Activated CD4-positive, alpha-beta memory T cell treated with anti-CD3 and anti-CD28 coated beads, Interleukin-2, amount 10 ng/mL, durations not matched to agents 7 days and 5 days (primary cell): ENCODE data around the gene SBF2. TPM values are rescaled to one million over a fixed set of nuclear protein-coding genes. Genes with fewer than 3 reads are reported as not detected.
A peak's percentile ranks its signal among the peaks of the same experiment; 100 is the strongest.

Experiments
- CTCF ChIA-PET: fragments of 350-600 bp; sonication (Branson Sonifier 250); formaldehyde crosslinking; loops from one replicate; lab custom pipeline; 2021; ENCODE audit warnings: antibody characterized with exemption, inconsistent platforms; lab: Charles Lee
- POLR2A ChIA-PET: fragments of 350-600 bp; sonication (Branson Sonifier 250); formaldehyde crosslinking; loops from one replicate; lab custom pipeline; 2021; ENCODE audit warnings: antibody characterized with exemption; lab: Charles Lee
- DNase-seq: peaks from one replicate; pipeline ENCODE4 v3.0.0-alpha.2; 2020
- H3K27ac Mint-ChIP-seq: one replicate; pipeline ENCODE4 v1.8.0; 2021; ENCODE audit warnings: mild to moderate bottlenecking, mixed read lengths
- H3K27me3 Mint-ChIP-seq: one replicate; pipeline ENCODE4 v1.8.0; 2021; ENCODE audit warnings: mixed read lengths
- H3K36me3 Mint-ChIP-seq: one replicate; pipeline ENCODE4 v1.8.0; 2021; ENCODE audit warnings: low read depth, mixed read lengths
- H3K4me1 Mint-ChIP-seq: one replicate; pipeline ENCODE4 v1.8.0; 2021; ENCODE audit warnings: mixed read lengths
- H3K4me3 Mint-ChIP-seq: one replicate; pipeline ENCODE4 v1.8.0; 2021; ENCODE audit warnings: mild to moderate bottlenecking, mixed read lengths
- H3K9me3 Mint-ChIP-seq: one replicate; pipeline ENCODE4 v1.8.0; 2021; ENCODE audit warnings: mixed read lengths
- total RNA-seq, 2 experiments: library from RNA; stranded (reverse); gene quantifications; one replicate each; pipeline ENCODE4 v1.2.3, GENCODE V29; 2021

Gene SBF2
- total RNA-seq: 1 to 10 TPM; 6.4 to 9.0 TPM

- peak within 1 kb of the TSS; percentile 67 for H3K4me3 Mint-ChIP-seq
- POLR2A ChIA-PET: interaction anchor here (2.9 kb wide), 1 partner anchor 11 kb away, joined by 9 read pairs; the partner anchor contains the start of gene ADM
- DNase-seq: peak; percentile 78
- H3K9me3 Mint-ChIP-seq: no peaks in the 10 kb centered on the region
- no peak within 1 kb of the TSS for H3K27ac Mint-ChIP-seq
- CTCF ChIA-PET: interaction anchor here (0.8 kb wide), 1 partner anchor 14 kb away, joined by 3 read pairs; no protein-coding TSS in a partner anchor
- H3K36me3 Mint-ChIP-seq: no peaks in the 10 kb centered on the region
- peaks cover 57% of the 10 kb centered on the region for H3K27me3 Mint-ChIP-seq
- H3K4me1 Mint-ChIP-seq: peaks cover 34% of the 10 kb centered on the region
Measured at GRCh38 chr11:10293423-10294289, at the start of gene SBF2. Gene SBF2 (minus strand): TSS chr11:10294219. CDS start chr11:10294069, 150 bp downstream.

GRCh38 chr11:10338287-10338686, 44.3 kb upstream of the SBF2 start:
- H3K4me1 Mint-ChIP-seq: no peaks in the 10 kb centered on the region
- peaks cover 29% of the 10 kb centered on the region for H3K27me3 Mint-ChIP-seq
- ChIA-PET CTCF (no interaction called here), POLR2A (no interaction called here)
- H3K9me3 Mint-ChIP-seq: no peaks in the 10 kb centered on the region
- no peak overlapping the region for H3K4me3 Mint-ChIP-seq
- DNase-seq: no peak
- peaks cover 3% of the 10 kb centered on the region for H3K36me3 Mint-ChIP-seq
- H3K27ac Mint-ChIP-seq: no peak overlapping the region

GRCh38 chr11:10333490-10333889, 39.5 kb upstream of the SBF2 start:
- Mint-ChIP-seq H3K36me3 (no peaks in the 10 kb centered on the region), H3K27ac (no peak overlapping the region), H3K9me3 (no peaks in the 10 kb centered on the region), H3K27me3 (peaks cover 13% of the 10 kb centered on the region), H3K4me1 (no peaks in the 10 kb centered on the region), H3K4me3 (no peak overlapping the region)
- DNase-seq: no peak
- ChIA-PET POLR2A (no interaction called here), CTCF (no interaction called here)

- no peak for DNase-seq
- ChIA-PET CTCF (no interaction called here), POLR2A (no interaction called here)
- H3K27ac Mint-ChIP-seq: no peak overlapping the region
- peaks cover 9% of the 10 kb centered on the region for H3K27me3 Mint-ChIP-seq
- H3K9me3 Mint-ChIP-seq: no peaks in the 10 kb centered on the region
- H3K4me3 Mint-ChIP-seq: no peak overlapping the region
- H3K36me3 Mint-ChIP-seq: no peaks in the 10 kb centered on the region
- H3K4me1 Mint-ChIP-seq: no peaks in the 10 kb centered on the region
Measured at GRCh38 chr11:10331548-10332289, 37.7 kb upstream of the SBF2 start.

GRCh38 chr11:10329935-10330334, 35.9 kb upstream of the SBF2 start:
- POLR2A ChIA-PET: no interaction called here
- Mint-ChIP-seq H3K9me3 (no peaks in the 10 kb centered on the region), H3K36me3 (no peaks in the 10 kb centered on the region), H3K4me1 (no peaks in the 10 kb centered on the region), H3K27me3 (peaks cover 10% of the 10 kb centered on the region), H3K4me3 (no peak overlapping the region), H3K27ac (no peak overlapping the region)
- CTCF ChIA-PET: no interaction called here
- DNase-seq: no peak

- H3K9me3 Mint-ChIP-seq: no peaks in the 10 kb centered on the region
- no peak overlapping the region for H3K4me3 Mint-ChIP-seq
- H3K27me3 Mint-ChIP-seq: peaks cover 9% of the 10 kb centered on the region
- H3K27ac Mint-ChIP-seq: no peak overlapping the region
- DNase-seq: no peak
- CTCF ChIA-PET: interaction anchor here (1.7 kb wide), 1 partner anchor 21 kb away, joined by 4 read pairs; no protein-coding TSS in a partner anchor
- no peaks in the 10 kb centered on the region for H3K4me1 Mint-ChIP-seq
- H3K36me3 Mint-ChIP-seq: no peaks in the 10 kb centered on the region
- POLR2A ChIA-PET: no interaction called here
Measured at GRCh38 chr11:10329356-10329755, 35.3 kb upstream of the SBF2 start.

- no peak for DNase-seq
- peaks cover 12% of the 10 kb centered on the region for H3K27me3 Mint-ChIP-seq
- H3K4me3 Mint-ChIP-seq: no peak overlapping the region
- no peaks in the 10 kb centered on the region for H3K9me3 Mint-ChIP-seq
- no peaks in the 10 kb centered on the region for H3K36me3 Mint-ChIP-seq
- ChIA-PET CTCF (interaction anchor here (1.7 kb wide), 1 partner anchor 21 kb away, joined by 4 read pairs; no protein-coding TSS in a partner anchor), POLR2A (no interaction called here)
- no peaks in the 10 kb centered on the region for H3K4me1 Mint-ChIP-seq
- H3K27ac Mint-ChIP-seq: no peak overlapping the region
Measured at GRCh38 chr11:10328314-10329098, 34.5 kb upstream of the SBF2 start.

- Mint-ChIP-seq H3K27me3 (peaks cover 14% of the 10 kb centered on the region), H3K27ac (no peak overlapping the region), H3K36me3 (no peaks in the 10 kb centered on the region), H3K4me1 (peaks cover 7% of the 10 kb centered on the region), H3K9me3 (no peaks in the 10 kb centered on the region), H3K4me3 (no peak overlapping the region)
- ChIA-PET CTCF (no interaction called here), POLR2A (no interaction called here)
- DNase-seq: no peak
Measured at GRCh38 chr11:10327254-10327653, 33.2 kb upstream of the SBF2 start.

GRCh38 chr11:10326012-10326964, 32.3 kb upstream of the SBF2 start:
- no peak overlapping the region for H3K27ac Mint-ChIP-seq
- H3K9me3 Mint-ChIP-seq: no peaks in the 10 kb centered on the region
- ChIA-PET POLR2A (interaction anchor here (1.3 kb wide), 1 partner anchor 133 kb away, joined by 3 read pairs; no protein-coding TSS in a partner anchor), CTCF (interaction anchor here (1.0 to 2.7 kb wide), 6 partner anchors 11 to 249 kb away, joined by 3 to 9 read pairs (median 6); partner anchors contain the start of gene RNF141)
- DNase-seq: no peak
- H3K4me3 Mint-ChIP-seq: no peak overlapping the region
- peaks cover 7% of the 10 kb centered on the region for H3K4me1 Mint-ChIP-seq
- no peaks in the 10 kb centered on the region for H3K36me3 Mint-ChIP-seq
- peaks cover 14% of the 10 kb centered on the region for H3K27me3 Mint-ChIP-seq

- POLR2A ChIA-PET: interaction anchor here (1.3 kb wide), 1 partner anchor 134 kb away, joined by 3 read pairs; no protein-coding TSS in a partner anchor
- Mint-ChIP-seq H3K36me3 (no peaks in the 10 kb centered on the region), H3K27me3 (peaks cover 14% of the 10 kb centered on the region), H3K4me1 (peaks cover 7% of the 10 kb centered on the region), H3K4me3 (no peak overlapping the region), H3K27ac (no peak overlapping the region), H3K9me3 (no peaks in the 10 kb centered on the region)
- CTCF ChIA-PET: interaction anchor here (0.7 to 2.7 kb wide), 8 partner anchors 10 to 248 kb away, joined by 3 to 11 read pairs (median 6); partner anchors contain the start of gene RNF141
- no peak for DNase-seq
Measured at GRCh38 chr11:10325277-10326011, 31.4 kb upstream of the SBF2 start.

- H3K27ac Mint-ChIP-seq: no peak overlapping the region
- H3K36me3 Mint-ChIP-seq: no peaks in the 10 kb centered on the region
- H3K27me3 Mint-ChIP-seq: peaks cover 14% of the 10 kb centered on the region
- peaks cover 7% of the 10 kb centered on the region for H3K4me1 Mint-ChIP-seq
- no peak overlapping the region for H3K4me3 Mint-ChIP-seq
- ChIA-PET CTCF (interaction anchor here (0.7 to 2.7 kb wide), 12 partner anchors 9 to 576 kb away, joined by 3 to 11 read pairs (median 4); no protein-coding TSS in a partner anchor), POLR2A (no interaction called here)
- DNase-seq: no peak
- H3K9me3 Mint-ChIP-seq: no peaks in the 10 kb centered on the region
Measured at GRCh38 chr11:10324474-10324873, 30.5 kb upstream of the SBF2 start.
